ENCODE measurements around the gene LCN10. TPM values are rescaled to one million over a fixed set of nuclear protein-coding genes. Genes with fewer than 3 reads are reported as not detected.
"Not testable (repeated sequence)": the region's sequence is repeated elsewhere in the genome, so short reads cannot be mapped to it uniquely, and the experiment has no call there.

Gene LCN10
- total RNA-seq, 1 donor from 2014 or later, result not detected

DNA sequence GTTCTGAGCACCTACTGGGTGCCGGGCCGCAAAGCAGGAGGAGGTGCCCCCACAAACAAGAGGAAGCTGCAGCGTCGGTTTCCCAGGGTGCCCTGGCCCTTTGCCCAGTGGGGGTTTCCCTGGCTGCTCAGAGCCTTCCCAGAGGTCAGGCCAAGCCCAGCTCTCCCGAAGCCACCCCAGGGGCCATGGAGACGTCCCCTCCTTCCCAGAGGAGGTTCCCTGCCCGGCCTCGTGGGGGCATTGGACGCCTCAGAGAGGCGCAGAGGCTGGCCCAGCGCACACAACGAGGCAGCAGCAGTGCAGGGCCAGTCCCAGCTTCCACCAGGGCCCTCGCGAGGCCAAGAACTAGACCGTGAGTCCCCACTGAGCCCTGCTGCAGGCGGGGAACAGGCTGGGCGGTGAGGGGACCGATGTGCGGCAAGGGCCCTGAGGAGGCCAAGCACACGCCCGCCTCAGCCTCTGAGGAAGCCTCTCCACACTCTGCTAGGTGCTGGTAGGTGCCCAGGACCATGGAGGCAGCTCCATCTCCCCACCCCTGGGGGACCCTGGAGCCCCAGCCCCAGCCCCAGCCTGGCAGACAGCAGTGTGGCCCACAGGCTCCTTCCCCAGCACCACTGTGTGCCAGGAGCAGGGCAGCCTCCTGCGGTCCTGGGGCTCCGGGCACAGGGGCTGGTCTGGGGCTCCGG, 23.4 kb downstream of the LCN10 start:
- no peak for DNase-seq

DNA sequence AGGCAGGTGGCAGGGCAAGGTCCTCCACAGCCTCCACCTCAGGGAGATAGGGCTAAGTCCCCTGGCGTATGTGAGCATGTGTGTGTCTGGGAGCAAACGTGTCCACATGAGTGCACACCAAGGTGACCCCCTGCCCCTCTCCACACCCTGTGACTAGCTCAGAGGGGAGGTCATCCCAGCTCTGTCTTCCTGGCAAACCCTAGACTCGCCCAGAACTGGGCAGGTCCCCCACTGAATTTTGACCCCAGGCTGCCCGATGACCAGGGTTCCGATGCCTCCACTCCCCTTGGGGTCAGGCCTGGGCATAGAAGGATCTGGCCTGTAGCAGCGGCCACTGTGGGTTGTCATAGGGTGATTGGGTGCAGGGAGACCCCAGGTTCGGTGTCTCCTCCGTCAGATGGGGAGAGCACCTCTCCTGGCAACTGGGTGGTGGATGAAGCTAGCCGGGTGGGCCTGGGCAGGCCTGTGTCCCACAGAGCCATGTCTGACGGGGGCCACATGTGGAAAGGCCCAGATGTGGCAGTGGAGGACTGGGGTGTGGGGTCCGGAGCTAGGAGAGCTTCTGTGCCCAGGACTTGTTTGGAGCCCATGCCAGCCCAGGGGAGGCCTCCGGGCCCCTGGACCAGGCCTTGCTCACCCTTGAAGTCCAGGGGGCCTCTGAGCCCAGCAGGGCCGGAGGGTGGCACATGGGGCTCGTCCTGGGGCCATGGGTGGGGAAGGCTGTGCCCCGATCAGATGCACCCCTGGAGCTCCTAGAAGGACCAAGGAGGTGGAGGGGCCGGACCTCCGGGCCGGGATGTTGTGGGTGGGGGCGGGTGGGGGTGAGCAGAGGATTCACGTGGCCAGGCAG, 24.2 kb downstream of the LCN10 start:
- DNase-seq, result no peak

DNA sequence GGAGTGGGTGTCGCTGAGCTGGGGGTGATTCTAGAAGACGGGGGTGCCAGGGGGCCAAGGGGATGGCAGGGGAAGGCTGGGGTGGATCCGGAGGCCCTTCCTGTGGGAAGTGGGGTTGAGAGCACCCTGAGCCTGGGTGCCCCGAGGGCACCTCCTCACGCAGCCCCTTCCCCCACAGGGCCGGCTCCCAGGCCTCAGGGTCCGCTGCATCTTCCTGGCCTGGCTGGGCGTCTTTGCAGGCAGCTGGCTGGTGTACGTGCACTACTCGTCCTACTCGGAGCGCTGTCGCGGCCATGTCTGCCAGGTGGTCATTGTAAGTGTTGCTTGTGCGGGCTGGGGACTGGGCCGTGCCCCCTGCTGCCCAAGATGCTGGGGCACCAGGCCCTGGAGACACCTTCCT, 25.3 kb downstream of the LCN10 start:
- no peak for DNase-seq

DNA sequence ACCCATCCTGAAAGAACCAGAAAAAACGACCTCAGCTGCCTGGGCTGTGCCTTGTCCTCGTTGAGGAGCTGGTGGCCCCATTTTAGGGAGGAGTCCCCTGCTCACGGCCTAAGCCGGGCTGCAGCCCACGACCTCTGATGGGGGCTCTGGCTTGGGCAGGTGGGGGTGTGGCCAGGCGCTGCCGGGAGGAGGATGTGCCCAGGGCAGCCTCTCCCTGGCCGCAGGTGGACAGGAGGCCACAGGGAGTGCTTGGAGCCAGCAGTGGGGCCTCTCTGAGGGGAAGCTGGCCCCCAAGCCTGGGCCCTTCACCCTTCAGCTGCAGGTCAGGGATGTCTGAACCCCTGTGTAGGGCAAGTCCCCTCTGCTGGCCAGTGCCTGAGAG, 27.9 kb downstream of the LCN10 start:
- DNase-seq, result no peak

DNA sequence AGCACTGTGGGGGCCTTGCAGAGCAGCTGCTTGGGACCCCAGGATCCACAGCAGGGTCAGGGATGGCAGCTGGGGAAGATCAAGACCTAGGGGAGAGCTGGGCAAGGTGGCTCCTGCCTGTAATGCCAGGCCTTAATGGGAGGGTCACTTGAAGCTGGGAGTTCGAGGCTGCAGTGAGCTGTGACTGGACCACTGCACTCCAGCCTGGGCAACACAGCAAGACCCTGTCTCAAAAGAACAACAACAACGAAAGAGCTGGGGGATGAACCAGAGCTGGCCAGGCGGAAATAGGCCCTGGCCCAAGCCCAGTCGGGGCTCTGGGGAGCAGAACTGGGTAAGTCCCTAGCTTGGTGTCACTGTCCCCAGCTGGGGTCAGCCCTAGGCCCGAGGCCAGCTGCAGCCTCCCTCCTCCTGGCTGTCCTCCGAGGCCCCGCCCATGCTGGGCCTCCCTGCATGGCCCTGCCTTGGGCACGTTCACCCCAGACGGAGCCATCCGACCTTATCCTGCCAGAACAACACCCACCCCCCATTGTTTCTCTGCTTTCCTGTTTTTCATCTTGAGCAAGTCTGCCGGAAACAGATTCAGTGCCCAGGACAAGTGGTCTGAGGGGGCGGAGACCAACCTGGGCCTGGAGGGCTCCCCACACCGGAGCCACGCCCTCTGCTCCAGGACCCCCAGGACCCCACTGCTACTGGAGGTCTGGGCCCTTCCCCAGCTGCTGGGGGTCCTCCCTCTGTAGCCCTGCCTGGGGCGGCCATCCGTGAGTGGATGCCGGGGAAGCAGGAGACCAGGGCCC, 28.4 kb downstream of the LCN10 start:
- DNase-seq, result no peak

DNA sequence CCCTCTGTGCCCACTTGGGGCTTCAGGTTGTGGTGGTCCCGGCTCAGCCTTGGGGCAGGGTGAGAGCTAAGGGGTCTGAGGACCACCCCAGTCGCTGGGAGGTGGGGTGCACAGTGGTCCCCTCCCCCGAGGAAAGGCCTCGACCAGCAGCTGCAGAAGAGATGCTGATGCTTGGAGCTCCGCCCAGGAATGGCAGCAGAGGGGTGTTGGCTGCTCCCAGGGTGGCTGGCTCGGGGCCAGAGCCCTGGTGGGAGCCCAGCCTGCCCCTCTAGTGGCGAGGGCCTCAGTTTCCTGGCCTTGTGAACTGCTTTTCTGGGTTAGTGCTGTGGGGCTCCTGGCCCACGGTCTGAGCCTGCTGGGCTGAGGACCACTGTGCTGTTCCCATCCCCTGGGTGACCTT, 29.2 kb downstream of the LCN10 start:
- no peak for DNase-seq

DNA sequence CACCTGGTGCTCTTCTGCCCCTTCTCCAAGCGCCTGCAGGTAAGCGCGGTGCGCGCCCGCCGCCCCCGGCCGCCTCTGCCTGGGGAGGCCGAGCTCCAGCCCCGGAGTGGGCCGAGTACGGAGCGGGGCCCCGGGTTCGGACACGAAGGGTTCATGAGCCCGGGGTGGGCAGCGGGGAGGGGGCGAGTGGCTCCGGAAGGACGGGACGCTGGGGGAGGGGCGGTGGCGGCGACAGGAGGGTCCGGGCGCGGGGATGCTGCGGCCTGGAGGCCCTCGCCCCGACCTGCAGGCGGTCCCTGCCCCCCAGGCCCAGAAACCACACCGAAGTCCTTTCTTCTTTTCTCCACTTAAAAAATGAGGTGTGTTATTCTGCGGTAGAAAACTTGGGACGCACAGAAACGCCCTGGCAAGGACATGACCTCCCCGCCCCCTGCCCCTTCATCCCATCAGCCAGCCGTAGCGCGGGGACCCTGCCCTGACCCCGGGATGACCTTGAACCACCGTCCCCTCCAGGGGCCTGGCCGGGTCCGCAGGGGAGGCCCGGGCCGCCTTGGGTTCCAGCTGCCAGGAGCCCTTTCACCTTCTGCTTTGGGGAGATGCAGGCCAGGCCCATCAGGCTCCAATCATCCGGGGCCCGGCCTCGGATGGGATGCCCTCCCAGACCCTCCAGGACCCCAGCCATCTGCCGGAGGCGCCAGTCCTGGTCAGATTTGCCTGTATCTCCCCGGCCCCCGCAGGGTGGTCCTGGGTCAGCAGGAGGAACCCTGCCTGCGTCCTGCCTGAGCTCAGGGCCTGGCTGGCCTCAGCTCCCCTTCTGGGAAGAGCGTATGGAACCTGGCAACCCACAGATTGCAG, 29.8 kb downstream of the LCN10 start:
- DNase-seq, result no peak

DNA sequence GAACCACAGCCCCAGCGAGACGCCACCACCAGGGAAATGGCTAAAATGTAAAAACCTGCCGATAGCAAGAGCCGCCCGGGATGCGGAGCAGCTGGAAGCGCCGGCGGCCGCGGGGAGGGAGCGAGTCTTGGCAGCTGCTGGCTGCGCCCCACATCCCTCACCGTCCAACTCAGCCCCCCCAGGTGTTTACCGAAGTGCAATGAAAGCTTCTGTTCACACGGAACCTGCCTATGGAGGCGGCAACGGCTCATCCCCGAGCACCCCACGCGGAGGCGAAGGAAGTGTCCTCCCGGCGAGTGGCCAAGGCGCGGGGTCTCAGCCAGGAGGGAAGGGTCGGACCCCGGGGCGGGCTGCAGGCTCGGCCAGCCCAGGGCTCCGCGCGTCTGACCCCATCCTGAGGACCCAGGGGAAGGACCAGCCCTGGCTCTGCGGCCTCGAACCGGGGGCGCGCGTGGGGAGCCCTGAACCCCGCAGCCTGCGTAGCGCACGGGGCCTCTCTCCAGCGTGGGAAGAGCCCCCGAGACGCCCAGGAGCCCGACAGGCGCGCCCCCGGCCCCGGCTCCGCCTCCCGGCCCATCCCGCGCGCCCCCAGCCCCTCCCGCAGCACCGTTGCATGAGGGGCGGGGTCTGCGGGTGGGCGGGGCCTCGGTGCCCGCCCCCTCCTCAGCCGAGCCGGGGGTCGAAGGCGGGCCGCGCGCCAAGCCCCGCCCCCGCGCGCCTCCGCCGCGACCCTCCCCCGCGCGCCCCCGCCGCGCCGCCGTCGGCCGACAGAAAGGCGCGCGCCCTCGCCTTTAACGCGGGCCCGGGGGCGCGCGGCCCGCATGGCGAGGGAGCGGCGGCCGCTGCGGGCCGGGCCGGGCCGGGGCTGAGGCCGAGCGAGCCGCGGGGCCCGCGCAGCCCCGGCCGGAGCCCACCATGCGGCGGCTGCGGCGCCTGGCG, 30.7 kb downstream of the LCN10 start, which contains the start of gene DIPK1B:
Gene DIPK1B, plus strand, starts transcription at position 822 of the 939 bp plus-strand sequence. Its CDS starts 94 bp downstream, at position 916.
- DNase-seq, result no peak

DNA sequence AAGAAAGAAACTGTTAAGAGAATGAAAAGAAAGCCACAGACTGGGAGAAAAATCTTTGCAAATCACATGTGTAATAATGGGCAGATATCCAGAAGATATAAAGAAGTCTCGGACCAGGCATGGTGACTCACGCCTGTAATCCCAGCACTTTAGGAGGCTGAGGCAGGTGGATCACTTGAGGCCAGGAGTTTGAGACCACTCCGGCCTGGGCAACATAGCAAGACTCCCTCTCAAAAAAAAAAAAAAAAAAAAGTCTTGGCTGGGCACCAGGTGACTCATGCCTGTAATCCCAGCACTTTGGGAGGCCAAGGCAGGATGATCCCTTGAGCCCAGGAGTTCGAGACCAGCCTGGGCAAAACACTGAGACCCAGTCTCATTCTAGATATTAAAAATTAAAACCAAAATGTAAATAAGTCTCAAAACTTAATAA, 31.5 kb downstream of the LCN10 start:
- DNase-seq, result not testable (repeated sequence)

DNA sequence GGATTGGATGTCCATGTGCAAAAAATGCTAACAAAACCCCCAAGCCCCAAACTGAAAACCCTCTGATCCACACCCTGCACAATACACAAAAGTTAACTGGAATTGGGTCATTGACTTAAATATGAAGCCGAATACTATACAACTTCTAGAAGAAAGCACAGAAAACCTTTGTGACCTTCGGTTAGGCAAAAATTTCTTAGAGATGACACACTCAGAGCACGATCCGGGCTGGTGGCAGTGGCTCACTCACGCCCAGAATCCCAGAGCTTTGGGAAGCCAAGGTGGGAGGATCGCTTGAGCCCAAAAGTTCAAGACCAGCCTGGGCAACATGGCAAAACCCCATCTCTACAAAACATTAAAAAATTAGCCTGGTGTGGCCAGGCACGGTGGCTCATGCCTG, 32.2 kb downstream of the LCN10 start:
- no peak for DNase-seq

DNA sequence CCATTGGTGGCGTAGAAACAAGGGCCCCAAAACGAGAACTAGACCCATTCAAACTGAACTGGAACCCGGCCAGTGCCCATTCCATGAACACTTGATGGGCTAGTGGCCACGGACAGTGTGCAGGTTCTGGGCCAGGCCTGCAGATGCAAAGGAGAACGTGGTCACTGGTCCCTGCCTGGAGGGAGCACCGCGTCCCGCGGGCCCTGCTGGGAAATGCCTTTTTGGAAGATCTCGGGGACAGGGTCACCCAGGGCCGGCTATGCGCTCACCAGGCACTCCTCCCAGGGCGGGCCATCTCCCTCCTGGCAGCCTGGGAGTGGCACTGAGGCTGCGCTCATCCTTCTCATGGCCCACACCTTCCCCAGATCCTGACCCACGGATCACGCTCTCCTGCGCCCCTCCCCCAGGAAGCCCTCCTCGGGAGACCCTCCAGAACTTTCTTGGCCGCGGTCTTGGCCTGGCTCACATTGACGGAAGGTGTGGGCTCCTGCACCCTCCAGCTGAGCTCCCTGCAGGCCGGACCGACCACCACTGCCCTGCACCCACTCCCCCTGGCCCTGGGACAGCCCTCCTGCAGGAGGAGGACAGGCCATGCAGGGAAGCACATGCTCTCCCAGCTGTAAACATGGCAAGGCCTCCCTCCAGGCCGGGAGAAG, 33.2 kb downstream of the LCN10 start:
- DNase-seq, result no peak

DNA sequence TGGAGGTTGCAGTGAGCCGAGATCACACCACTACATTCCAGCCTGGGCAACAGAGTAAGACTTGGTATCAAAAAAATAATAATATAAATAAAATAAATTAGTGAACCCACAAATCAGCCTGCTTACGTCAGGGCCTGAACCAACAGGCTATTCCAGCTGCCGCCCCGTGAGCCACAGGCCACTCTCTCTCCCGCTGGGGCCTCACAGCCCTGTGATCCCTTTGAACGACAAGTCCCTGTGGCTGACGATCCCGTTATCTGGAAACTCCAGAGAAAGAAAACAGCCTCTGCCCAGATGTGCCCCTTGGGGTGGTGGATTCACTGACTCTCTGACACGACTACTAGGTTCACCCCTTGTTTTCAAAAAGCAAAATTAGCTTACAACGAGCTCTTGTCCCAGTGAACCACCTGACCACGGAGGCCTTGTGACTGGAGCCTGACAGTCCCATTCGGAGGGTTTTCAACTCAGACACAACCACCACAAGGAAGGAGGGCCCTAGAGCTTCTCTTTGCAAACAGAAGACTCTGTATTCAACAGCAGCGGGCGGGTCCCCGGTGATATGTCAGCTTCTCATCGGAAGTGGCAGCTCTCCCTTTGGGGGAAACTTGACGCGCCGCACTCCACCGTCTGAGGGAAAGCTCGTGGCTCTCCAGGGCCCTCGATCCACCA, 34.8 kb downstream of the LCN10 start:
- DNase-seq, result no peak

DNA sequence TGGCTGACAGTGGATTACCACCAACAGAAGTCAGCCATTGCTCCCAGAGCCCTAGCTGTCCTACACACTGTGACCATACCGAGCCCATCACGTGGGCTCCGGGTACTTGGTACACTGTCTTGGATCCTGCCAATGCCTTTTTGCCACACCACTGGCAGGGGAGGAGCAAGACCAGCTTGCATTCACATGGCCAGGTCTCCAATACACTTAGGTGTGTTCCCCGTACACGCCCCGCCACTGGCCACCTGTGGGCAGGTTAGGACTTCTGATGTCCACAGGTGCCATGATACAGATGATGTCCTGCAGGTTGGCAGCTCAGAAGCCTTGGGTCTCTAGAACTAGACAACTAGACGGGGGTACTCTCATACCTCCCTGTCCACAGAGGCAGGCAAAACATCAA, 35.7 kb downstream of the LCN10 start:
- DNase-seq, result no peak

DNA sequence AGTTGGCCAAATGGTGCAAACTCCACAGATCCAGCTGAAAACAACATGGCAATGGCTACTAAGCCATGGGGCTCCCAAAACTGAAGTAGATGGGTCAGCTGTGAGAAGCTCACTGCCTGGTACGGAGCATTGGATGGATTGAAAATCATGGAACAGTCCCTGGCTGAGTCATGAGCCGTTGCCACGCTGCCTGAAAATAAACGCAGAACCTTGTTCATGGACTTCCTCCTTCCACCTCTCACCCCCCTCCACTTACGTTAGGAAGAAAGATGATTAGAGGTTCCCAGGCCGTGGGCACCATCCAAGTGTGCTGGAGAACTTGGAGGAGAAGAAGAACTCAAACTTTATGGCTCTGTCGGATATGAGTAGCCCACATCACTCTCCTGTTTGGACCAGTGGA, 37.2 kb downstream of the LCN10 start:
- no peak for DNase-seq

DNA sequence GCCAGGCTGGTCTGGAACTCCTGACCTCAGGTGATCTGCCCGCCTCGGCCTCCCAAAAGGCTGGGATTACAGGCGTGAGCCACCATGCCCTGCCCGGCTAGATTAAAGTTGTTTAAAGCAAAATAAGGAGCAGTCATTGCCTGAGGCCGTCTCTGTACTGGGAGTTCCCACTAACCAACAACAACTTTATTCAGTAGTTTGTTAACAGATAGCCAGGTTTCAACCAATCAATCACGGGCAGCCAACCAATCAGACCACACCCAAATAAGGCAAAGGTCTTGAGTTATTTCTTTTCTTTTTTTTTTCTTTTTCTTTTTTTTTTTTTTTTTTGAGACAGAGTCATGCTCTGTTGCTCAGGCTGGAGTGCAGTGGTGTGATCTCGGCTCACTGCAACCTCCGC, 38.0 kb downstream of the LCN10 start:
- not testable (repeated sequence) for DNase-seq

DNA sequence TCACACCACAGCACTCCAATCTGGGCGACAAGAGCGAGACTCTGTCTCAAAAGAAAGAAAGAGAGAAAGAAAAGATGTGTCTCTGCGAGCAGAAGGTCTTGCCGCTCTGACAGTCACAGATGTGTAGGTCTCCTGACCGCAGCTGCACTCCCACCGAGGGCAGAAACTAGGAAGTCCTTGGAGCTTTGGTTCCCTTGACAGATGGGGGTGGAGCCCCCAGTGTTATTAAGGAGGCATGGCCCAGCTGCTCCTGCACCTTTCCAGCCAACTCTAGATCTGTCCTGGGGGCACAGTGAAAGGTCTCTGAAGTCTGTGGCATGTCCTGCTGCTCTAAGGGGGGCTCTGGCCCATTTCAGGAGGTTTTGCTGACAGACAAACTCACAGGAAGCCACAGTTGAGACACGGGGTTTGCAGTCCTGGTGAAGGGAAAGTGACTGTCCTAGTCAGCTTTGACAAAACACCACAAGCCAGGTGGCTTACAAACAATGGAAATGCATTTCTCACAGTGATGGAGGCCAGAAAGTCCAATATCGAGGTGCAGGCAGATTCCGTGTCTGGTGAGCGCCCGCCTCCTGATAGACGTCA, 39.4 kb downstream of the LCN10 start:
- no peak for DNase-seq

DNA sequence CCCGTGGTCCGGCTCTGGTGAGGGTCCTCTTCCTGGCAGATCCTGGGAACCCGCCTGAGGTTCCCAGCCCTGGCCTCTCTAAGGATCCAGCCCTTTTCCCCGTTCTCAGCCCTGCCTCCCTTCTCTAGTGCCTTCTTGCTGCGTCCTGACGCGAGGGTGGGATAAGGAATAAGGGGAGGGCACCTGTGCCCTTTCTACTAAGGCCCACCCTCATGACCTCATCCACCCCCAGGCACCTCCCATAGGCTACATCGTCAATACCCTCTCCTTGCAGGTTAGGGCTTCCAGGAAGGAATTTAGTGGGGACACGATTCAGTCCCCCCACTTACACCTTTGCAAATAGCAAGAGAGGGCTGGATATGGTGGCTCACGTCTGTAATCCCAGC, 41.1 kb downstream of the LCN10 start:
- DNase-seq, result no peak

DNA sequence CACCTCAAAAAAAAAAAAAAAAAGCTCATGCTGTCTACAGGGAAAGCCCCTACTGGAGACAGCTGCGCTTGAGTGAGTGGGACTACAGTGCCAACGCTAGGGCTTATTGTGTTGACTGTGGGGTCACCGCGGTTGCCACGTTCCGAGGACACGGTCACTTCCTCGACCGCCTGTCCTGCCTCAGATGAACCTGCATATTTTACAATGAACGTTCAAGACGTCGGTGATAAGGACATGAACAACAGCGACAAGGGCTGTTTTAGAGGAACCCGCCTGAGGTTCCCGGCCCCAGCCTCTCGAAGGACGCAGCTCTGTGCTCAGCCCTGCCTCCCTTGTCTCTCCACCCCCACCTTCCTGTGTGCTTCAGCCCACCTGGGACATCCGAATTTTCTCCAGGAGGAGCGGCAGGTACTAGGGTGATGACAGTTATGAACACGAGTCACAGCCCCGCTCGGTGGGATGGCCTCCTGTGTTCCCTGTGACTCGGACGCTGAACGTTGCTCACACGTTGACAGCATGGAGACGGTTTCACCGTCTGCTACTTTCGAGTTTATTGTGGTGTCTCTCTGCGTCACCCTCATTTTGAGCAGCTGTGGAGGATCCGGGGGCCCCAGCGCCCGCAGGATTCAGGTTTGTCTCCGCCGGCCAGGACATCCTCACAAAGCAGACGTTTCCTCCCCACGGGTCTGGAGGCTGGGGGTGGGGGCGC, 41.6 kb downstream of the LCN10 start:
- DNase-seq, result no peak

DNA sequence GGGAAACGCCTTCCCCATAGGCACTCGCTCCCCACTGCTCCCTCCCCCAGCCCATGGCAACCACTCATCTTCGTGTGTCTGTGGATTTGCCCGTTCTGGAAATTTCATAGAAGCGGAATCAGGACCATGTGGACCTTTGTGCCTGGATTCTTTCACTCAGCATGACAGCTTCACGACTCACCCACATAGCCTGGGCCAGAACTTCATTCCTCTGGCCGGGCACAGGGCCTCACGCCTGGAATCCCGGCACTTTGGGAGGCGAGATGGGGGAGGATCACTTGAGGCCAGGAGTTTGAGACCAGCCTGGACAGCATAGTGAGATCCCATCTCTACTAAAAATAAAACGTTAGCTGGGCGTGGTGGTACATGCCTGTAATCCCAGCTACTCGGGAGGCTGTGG, 42.4 kb downstream of the LCN10 start:
- no peak for DNase-seq
